ENCODE results near the gene RASGRP1.

Gene RASGRP1

DNA sequence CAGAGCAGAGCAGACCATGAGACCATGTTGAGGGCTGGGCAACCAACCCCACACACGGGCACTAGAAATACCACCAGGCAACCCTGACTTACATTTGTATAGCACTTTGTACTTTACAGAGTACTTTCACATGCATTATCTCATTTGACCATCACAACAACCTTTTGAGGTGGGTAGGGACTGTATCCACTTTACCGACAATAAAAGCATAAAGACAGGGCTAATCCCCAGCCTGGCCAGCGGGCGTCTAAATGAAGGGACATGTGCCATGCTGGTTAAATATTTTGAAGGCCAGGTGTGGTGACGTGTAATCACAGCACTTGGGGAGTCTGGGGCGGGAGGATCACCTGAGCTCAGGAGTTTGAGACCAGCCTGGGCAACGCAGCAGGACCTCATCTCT is 23.6 kb downstream of the RASGRP1 start:
- H3K4me3 ChIP-seq (replicated peaks; ENCODE audit: low read depth, low read length) = no peak overlapping the region
- DNase-seq (ENCODE audit: extremely low read depth, insufficient read length) = no peak
- H3K36me3 ChIP-seq (ENCODE audit: control insufficient read depth, insufficient read depth, low read length) = no peaks in the 10 kb centered on the region; the same call in none of the 2 replicates
- H3K27me3 ChIP-seq (replicated peaks; ENCODE audit: control insufficient read depth, insufficient read depth, low read length) = no peaks in the 10 kb centered on the region
- TF ChIP-seq, protein P1, sequence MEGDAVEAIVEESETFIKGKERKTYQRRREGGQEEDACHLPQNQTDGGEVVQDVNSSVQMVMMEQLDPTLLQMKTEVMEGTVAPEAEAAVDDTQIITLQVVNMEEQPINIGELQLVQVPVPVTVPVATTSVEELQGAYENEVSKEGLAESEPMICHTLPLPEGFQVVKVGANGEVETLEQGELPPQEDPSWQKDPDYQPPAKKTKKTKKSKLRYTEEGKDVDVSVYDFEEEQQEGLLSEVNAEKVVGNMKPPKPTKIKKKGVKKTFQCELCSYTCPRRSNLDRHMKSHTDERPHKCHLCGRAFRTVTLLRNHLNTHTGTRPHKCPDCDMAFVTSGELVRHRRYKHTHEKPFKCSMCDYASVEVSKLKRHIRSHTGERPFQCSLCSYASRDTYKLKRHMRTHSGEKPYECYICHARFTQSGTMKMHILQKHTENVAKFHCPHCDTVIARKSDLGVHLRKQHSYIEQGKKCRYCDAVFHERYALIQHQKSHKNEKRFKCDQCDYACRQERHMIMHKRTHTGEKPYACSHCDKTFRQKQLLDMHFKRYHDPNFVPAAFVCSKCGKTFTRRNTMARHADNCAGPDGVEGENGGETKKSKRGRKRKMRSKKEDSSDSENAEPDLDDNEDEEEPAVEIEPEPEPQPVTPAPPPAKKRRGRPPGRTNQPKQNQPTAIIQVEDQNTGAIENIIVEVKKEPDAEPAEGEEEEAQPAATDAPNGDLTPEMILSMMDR (IDR thresholded peaks at IDR 0.05; ENCODE audit: insufficient read depth, low read length, poor library complexity, severe bottlenecking) = no peak

DNA sequence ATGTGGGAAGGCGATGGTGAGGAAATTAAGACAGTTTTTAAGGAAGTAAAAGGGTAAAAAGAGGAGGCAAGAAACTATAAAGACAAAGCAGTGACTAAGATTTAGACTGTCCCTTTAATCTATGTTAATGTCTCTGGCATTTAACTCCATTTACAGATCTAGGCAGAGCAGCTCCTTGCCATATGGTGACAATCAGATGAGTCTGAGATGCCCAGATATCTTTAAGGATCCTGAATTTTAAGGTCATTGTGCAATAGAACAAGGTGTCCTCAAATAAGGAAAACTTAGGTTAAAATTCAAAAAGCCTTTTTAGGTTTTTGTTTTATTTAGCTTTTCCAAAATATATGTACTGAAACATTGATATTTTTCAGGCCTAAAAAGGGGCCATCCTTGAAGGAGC is 24.1 kb downstream of the RASGRP1 start:
- TF ChIP-seq, protein P1 (IDR thresholded peaks at IDR 0.05; ENCODE audit: insufficient read depth, low read length, poor library complexity, severe bottlenecking) = no peak
- no peak for DNase-seq (ENCODE audit: extremely low read depth, insufficient read length)
- Histone ChIP-seq H3K4me3 (replicated peaks; ENCODE audit: low read depth, low read length) (no peak overlapping the region), H3K27me3 (replicated peaks; ENCODE audit: control insufficient read depth, insufficient read depth, low read length) (no peaks in the 10 kb centered on the region), H3K36me3 (ENCODE audit: control insufficient read depth, insufficient read depth, low read length) (no peaks in the 10 kb centered on the region; the same call in none of the 2 replicates)

DNA sequence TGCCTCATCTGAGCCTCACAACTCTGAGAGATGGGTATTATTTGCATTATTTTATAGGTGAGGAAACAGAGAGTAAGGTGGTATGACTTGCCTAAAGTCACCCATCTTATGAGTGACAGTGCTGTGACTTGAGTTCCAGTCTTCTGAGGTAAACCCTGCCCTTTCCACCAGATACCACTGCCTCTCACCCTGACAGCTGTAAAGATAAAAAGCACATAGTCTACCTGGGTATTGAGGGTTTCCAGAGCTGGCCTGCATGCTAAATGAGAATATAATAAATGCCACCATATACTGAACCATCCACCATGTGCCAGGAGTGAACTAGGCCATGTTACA is 25.6 kb downstream of the RASGRP1 start:
- no peaks in the 10 kb centered on the region for H3K27me3 ChIP-seq (replicated peaks; ENCODE audit: control insufficient read depth, insufficient read depth, low read length)
- no peak for DNase-seq (ENCODE audit: extremely low read depth, insufficient read length)
- H3K36me3 ChIP-seq (ENCODE audit: control insufficient read depth, insufficient read depth, low read length) = no peaks in the 10 kb centered on the region; the same call in 1 of the 2 replicates
- TF ChIP-seq, protein P1 (IDR thresholded peaks at IDR 0.05; ENCODE audit: insufficient read depth, low read length, poor library complexity, severe bottlenecking) = no peak
- no peak overlapping the region for H3K4me3 ChIP-seq (replicated peaks; ENCODE audit: low read depth, low read length)

DNA sequence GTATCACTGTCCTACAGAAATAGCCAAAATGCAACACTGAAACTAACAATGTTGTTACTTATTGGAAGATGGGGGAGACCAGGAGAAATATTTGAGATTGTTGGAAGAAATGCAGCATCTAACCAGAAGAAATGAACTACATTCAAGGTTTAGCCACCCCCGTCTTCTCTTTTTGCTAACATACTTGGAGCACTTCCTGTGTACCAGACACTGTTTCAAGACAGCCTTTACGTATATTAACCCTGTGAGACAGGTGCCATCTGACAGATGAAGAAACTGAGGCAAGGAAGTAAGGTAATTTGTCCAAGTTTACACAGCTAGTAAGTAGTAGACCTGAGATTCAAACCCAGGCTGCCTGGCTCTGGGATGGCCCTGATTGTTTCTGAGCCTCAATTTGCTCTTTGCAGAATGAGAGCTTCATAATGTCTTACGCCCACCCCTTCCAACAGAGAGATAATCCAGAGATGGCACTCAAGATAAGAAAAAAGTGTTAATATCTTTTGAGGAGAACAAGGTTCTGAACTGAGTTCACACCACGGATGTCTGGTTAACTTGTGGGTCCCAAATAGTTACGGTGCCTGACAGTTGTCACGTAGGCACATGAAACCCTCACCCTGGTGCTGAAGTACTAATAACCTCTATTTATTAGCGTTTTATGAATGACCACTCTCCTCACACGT is 26.1 kb downstream of the RASGRP1 start:
- Histone ChIP-seq H3K27me3 (replicated peaks; ENCODE audit: control insufficient read depth, insufficient read depth, low read length) (no peaks in the 10 kb centered on the region), H3K36me3 (ENCODE audit: control insufficient read depth, insufficient read depth, low read length) (no peaks in the 10 kb centered on the region; the same call in 1 of the 2 replicates), H3K4me3 (replicated peaks; ENCODE audit: low read depth, low read length) (no peak overlapping the region)
- no peak for DNase-seq (ENCODE audit: extremely low read depth, insufficient read length)
- TF ChIP-seq, protein P1 (IDR thresholded peaks at IDR 0.05; ENCODE audit: insufficient read depth, low read length, poor library complexity, severe bottlenecking) = no peak

DNA sequence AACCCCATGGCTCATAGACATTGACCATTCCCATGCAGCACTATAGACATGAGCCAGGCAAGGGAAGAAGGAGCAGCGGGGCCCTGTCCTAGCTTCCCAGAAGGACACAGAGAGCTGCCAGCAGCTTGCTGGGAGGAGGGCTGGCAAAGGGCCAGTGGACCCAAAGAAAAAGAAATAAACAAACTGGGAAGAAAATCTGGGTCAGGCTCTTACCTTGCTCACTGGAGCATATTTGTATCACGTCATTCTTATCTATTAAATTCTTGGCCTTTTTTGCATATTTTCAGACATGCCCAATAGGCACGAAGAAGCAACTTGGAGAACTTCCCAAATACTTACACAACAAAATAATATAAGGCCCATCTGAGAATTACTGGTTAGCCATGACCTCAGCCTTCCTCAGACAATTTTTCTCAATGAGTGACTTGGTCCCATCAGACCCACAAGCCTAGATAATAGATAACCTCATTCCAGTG is 28.4 kb downstream of the RASGRP1 start:
- no peaks in the 10 kb centered on the region; the same call in 1 of the 2 replicates for H3K36me3 ChIP-seq (ENCODE audit: control insufficient read depth, insufficient read depth, low read length)
- no peak overlapping the region for H3K4me3 ChIP-seq (replicated peaks; ENCODE audit: low read depth, low read length)
- no peak for DNase-seq (ENCODE audit: extremely low read depth, insufficient read length)
- no peaks in the 10 kb centered on the region for H3K27me3 ChIP-seq (replicated peaks; ENCODE audit: control insufficient read depth, insufficient read depth, low read length)
- TF ChIP-seq, protein P1 (IDR thresholded peaks at IDR 0.05; ENCODE audit: insufficient read depth, low read length, poor library complexity, severe bottlenecking) = no peak
